Trophoblast cell (in vitro differentiated cells and primary cell): ENCODE results near the gene INTS14. TPM values are rescaled to one million over a fixed set of nuclear protein-coding genes. Genes with fewer than 3 reads are reported as not detected.

Source experiments
- DNase-seq, 2 donors: peaks; one replicate each; pipeline ENCODE4 v3.0.0-alpha.2; 2016
- H2AFZ ChIP-seq: 2 replicates; pipeline ENCODE4 v1.6.1; 2013; ENCODE audit warnings: low read length, moderate library complexity, mild to moderate bottlenecking; ENCODE audit not compliant: insufficient read depth, poor library complexity
- H2AK5ac ChIP-seq: 2 replicates; pipeline ENCODE4 v1.6.1; 2013; ENCODE audit warnings: mild to moderate bottlenecking, low read length
- H2BK120ac ChIP-seq: 2 replicates; pipeline ENCODE4 v1.6.1; 2013; ENCODE audit warnings: low read length, mild to moderate bottlenecking, moderate library complexity; ENCODE audit not compliant: insufficient read depth, poor library complexity
- H2BK12ac ChIP-seq: 2 replicates; pipeline ENCODE4 v1.6.1; 2013; ENCODE audit warnings: mild to moderate bottlenecking, low read length, moderate library complexity
- H2BK5ac ChIP-seq: 2 replicates; pipeline ENCODE4 v1.6.1; 2013; ENCODE audit warnings: low read length, low read depth, moderate library complexity, mild to moderate bottlenecking; ENCODE audit not compliant: poor library complexity
- H3K14ac ChIP-seq: 2 replicates; pipeline ENCODE4 v1.6.1; 2013; ENCODE audit warnings: mild to moderate bottlenecking, low read length
- H3K18ac ChIP-seq: 2 replicates; pipeline ENCODE4 v1.6.1; 2013; ENCODE audit warnings: mild to moderate bottlenecking, low read length
- H3K23ac ChIP-seq: 2 replicates; pipeline ENCODE4 v1.6.1; 2013; ENCODE audit warnings: low read length
- H3K27ac ChIP-seq: 2 replicates; pipeline ENCODE4 v1.5.1; 2013; ENCODE audit warnings: low read depth, mild to moderate bottlenecking, inconsistent platforms, low read length, moderate library complexity
- H3K27me3 ChIP-seq: 2 replicates; pipeline ENCODE4 v1.6.1; 2013; ENCODE audit warnings: inconsistent platforms, mild to moderate bottlenecking, low read length, moderate library complexity; ENCODE audit not compliant: insufficient read depth
- H3K36me3 ChIP-seq, 2 experiments: 1 replicate in 1 of 2; 2 replicates in 1 of 2; pipeline ENCODE4 v1.6.1; 2013; ENCODE audit warnings: low read length in 2 of 2, mild to moderate bottlenecking in 2 of 2, moderate library complexity in 1 of 2; ENCODE audit not compliant: insufficient read depth in 2 of 2, control insufficient read depth in 1 of 2
- H3K4ac ChIP-seq: 2 replicates; pipeline ENCODE4 v1.6.1; 2013; ENCODE audit warnings: low read depth, mild to moderate bottlenecking, low read length, moderate library complexity
- H3K4me1 ChIP-seq, 2 experiments: 1 replicate in 1 of 2; 2 replicates in 1 of 2; pipeline ENCODE4 v1.6.1; 2013; ENCODE audit warnings: low read length in 2 of 2, mild to moderate bottlenecking in 2 of 2, moderate library complexity in 1 of 2; ENCODE audit not compliant: insufficient read depth in 2 of 2, control insufficient read depth in 1 of 2
- H3K4me2 ChIP-seq: 2 replicates; pipeline ENCODE4 v1.6.1; 2013; ENCODE audit warnings: inconsistent platforms, mild to moderate bottlenecking, low read length, moderate library complexity
- H3K4me3 ChIP-seq: 2 replicates; pipeline ENCODE4 v1.5.1; 2013; ENCODE audit warnings: mild to moderate bottlenecking, low read depth, low read length, inconsistent platforms
- H3K79me1 ChIP-seq: one replicate; pipeline ENCODE4 v1.6.1; 2013; ENCODE audit warnings: low read length
- H3K79me2 ChIP-seq: 2 replicates; pipeline ENCODE4 v1.6.1; 2013; ENCODE audit warnings: low read length, mild to moderate bottlenecking; ENCODE audit not compliant: control insufficient read depth, insufficient read depth, poor library complexity
- H3K9ac ChIP-seq: 2 replicates; pipeline ENCODE4 v1.6.1; 2013; ENCODE audit warnings: mild to moderate bottlenecking, low read length
- H3K9me3 ChIP-seq: 2 replicates; pipeline ENCODE4 v1.6.1; 2013; ENCODE audit warnings: low read depth, mild to moderate bottlenecking, control low read depth, inconsistent platforms, low read length; ENCODE audit not compliant: insufficient read depth
- H4K12ac ChIP-seq: 2 replicates; pipeline ENCODE4 v1.6.1; 2013; ENCODE audit warnings: low read depth, mild to moderate bottlenecking, low read length, moderate library complexity
- H4K8ac ChIP-seq: 2 replicates; pipeline ENCODE4 v1.6.1; 2013; ENCODE audit warnings: low read depth, mild to moderate bottlenecking, low read length, moderate library complexity
- H4K91ac ChIP-seq: one replicate; pipeline ENCODE4 v1.6.1; 2013; ENCODE audit warnings: low read depth, mild to moderate bottlenecking, low read length, moderate library complexity
- WGBS: extraction: QIAGEN DNeasy Blood & Tissue Kit; methylation state at CpG from one replicate; pipeline ENCODE4 v1.1.7; 2013; ENCODE audit warnings: missing lambda C conversion rate; ENCODE audit not compliant: insufficient read length, insufficient coverage; ENCODE audit errors: extremely low coverage; 5-methylcytosine and 5-hydroxymethylcytosine counted together
- polyA plus RNA-seq: library from polyadenylated mRNA; stranded (reverse); fragments of 200-250 nt; gene quantifications from 2 replicates; pipeline ENCODE4 v1.2.3, GENCODE V29; 2013

INTS14 gene
- polyA plus RNA-seq: 28.3 and 29.2 TPM in 2 replicates

DNA sequence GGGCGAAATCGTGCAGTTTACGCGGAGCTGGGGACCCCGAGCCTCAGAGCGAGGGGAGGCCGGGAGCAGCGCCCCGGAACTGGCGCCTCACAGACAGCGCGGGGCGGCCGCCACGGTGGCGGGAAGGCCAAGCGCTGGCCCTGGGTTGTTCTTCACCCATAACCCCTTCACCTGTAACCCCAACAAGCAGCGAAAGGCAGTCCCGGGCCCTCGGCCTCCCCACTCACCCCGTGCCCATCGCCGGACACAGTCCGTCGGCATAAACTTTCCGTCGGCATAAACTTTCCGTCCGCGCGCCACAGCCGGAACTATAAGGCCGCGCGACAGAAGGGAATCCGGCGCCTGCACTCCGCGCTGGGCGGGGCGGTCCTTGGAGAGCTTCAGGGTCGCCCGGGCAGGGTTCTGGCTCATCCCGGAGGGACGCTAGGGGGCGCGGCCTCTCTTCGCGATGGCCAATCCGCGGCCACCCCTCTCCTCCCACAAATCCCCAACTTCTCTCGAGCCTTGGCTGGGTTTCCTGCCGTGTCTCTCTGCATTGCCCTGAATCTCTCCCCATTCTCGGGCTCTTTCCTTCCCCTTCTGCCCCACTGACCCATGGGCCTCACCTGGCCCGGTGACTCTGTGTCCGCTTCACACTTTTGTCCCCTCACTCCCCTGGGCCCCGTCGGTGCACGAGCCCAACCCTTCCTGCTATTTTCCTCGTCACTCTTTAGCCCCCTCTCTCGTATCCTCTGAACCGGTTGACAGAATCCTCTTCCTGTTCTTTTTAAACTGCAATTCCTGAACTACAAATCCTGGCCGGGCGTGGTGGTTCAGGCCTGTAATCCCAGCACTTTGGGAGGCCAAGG, at the start of gene INTS14:
Gene INTS14, minus strand, starts transcription at position 261 of the 848 bp plus-strand sequence. CDS start 3,751 bp downstream, outside the sequence.
- H2BK12ac ChIP-seq: no peak within 1 kb of the TSS
- H3K9ac ChIP-seq: peak within 1 kb of the TSS; percentile 99
- DNase-seq: peak; percentile 97 to 98
- peak within 1 kb of the TSS; percentile 80 for H3K18ac ChIP-seq
- peak within 1 kb of the TSS; percentile 81 for H2BK5ac ChIP-seq
- H3K4me3 ChIP-seq: peak within 1 kb of the TSS; percentile 94
- peaks cover 6 to 11% of the 10 kb centered on the region in 2 experiments for H3K4me1 ChIP-seq
- no peaks in the 10 kb centered on the region for H3K27me3 ChIP-seq
- peak within 1 kb of the TSS; percentile 87 for H2AK5ac ChIP-seq
- H3K14ac ChIP-seq: peak within 1 kb of the TSS; percentile 89
- H3K79me2 ChIP-seq: peaks cover 8% of the 10 kb centered on the region
- H4K12ac ChIP-seq: peak within 1 kb of the TSS; percentile 89
- H3K4ac ChIP-seq: peak within 1 kb of the TSS; percentile 74
- H3K4me2 ChIP-seq: peak within 1 kb of the TSS; percentile 73
- H2AFZ ChIP-seq: peak within 1 kb of the TSS; percentile 82
- peak within 1 kb of the TSS; percentile 88 for H4K91ac ChIP-seq
- no peak within 1 kb of the TSS for H3K23ac ChIP-seq
- H2BK120ac ChIP-seq: peak within 1 kb of the TSS; percentile 87
- WGBS: no CpG with 5 or more reads among the region's 64 CpGs
- peaks cover 2% of the 10 kb centered on the region in 2 experiments for H3K36me3 ChIP-seq
- H3K27ac ChIP-seq: peak within 1 kb of the TSS; percentile 85
- H4K8ac ChIP-seq: peak within 1 kb of the TSS; percentile 99
- H3K79me1 ChIP-seq: peaks cover 12% of the 10 kb centered on the region
- no peaks in the 10 kb centered on the region for H3K9me3 ChIP-seq

DNA sequence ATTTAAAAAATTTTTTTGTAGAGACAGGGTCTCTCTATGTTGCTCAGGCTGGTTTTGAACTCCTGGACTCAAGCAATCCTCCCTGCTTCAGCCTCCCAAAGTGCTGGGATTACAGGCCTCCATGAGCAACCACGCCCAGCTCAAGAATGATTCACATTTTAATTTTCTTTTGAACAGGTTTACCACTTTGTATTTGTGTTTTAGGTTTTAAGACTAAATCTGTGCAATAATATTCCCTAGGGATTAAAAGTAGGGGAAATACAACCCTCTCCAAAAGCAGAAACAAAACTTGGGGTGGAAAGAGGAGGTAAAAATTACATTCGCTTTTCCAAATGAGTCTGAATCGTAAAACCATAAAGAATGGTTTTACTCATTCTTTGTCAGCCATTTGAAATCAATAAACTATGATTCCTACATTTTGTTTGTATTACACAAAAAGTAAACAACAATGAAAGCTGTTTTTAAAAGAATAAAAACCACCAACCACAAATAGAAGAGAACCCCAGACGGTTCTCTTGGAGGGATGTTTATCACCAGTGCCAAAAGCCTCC, 48.6 kb upstream of the INTS14 start:
- H3K4ac ChIP-seq: no peak overlapping the region
- no CpG with 5 or more reads among the region's 4 CpGs for WGBS
- H3K9ac ChIP-seq: no peak overlapping the region
- no peak overlapping the region for H3K23ac ChIP-seq
- H2AFZ ChIP-seq: no peak overlapping the region
- no peak overlapping the region for H4K8ac ChIP-seq
- H3K79me2 ChIP-seq: no peaks in the 10 kb centered on the region
- H3K14ac ChIP-seq: no peak overlapping the region
- H3K27ac ChIP-seq: no peak overlapping the region
- DNase-seq: no peak
- H3K18ac ChIP-seq: no peak overlapping the region
- H2AK5ac ChIP-seq: no peak overlapping the region
- no peak overlapping the region for H2BK120ac ChIP-seq
- H4K12ac ChIP-seq: no peak overlapping the region
- H3K79me1 ChIP-seq: no peaks in the 10 kb centered on the region
- H3K4me2 ChIP-seq: no peak overlapping the region
- no peak overlapping the region for H4K91ac ChIP-seq
- H3K4me3 ChIP-seq: no peak overlapping the region
- H3K4me1 ChIP-seq: no peaks in the 10 kb centered on the region
- H2BK5ac ChIP-seq: no peak overlapping the region
- H3K9me3 ChIP-seq: no peaks in the 10 kb centered on the region
- H3K27me3 ChIP-seq: no peaks in the 10 kb centered on the region
- H3K36me3 ChIP-seq: peaks cover 0 to 1% of the 10 kb centered on the region in 2 experiments
- H2BK12ac ChIP-seq: no peak overlapping the region

DNA sequence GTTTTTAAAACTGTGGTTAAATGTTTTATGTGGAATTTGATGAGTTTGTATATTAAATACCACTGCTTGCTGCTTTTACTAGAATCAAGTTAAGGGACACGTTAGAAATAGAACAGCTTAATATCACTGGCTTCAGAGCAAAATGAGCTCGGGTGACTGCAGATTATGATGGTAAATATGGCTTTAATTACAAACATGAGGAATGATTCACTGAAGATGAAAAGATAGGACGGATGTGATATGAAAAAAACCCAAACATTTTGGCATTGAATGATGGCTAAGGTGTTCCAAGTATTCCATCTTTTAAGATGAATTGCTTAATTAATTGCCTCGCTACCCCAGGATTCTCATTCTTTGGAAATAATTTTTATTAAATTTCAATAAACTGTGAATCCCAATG, 44.5 kb upstream of the INTS14 start:
- H3K4me3 ChIP-seq: no peak overlapping the region
- H3K4ac ChIP-seq: no peak overlapping the region
- no peak overlapping the region for H3K14ac ChIP-seq
- no peak overlapping the region for H2BK5ac ChIP-seq
- no peak overlapping the region for H2AFZ ChIP-seq
- H4K8ac ChIP-seq: no peak overlapping the region
- no peak overlapping the region for H3K23ac ChIP-seq
- H3K4me1 ChIP-seq: no peaks in the 10 kb centered on the region
- no peak overlapping the region for H2BK12ac ChIP-seq
- no peaks in the 10 kb centered on the region for H3K79me2 ChIP-seq
- no peak overlapping the region for H4K12ac ChIP-seq
- no peak for DNase-seq
- H4K91ac ChIP-seq: no peak overlapping the region
- H2BK120ac ChIP-seq: no peak overlapping the region
- H3K4me2 ChIP-seq: no peak overlapping the region
- H3K27ac ChIP-seq: no peak overlapping the region
- H3K18ac ChIP-seq: no peak overlapping the region
- H3K36me3 ChIP-seq: peaks cover 5 to 7% of the 10 kb centered on the region in 2 experiments
- no peak overlapping the region for H3K9ac ChIP-seq
- H3K9me3 ChIP-seq: no peaks in the 10 kb centered on the region
- no peak overlapping the region for H2AK5ac ChIP-seq
- no peaks in the 10 kb centered on the region for H3K27me3 ChIP-seq
- whole genome bisulfite sequencing: no CpG with 5 or more reads among the region's 4 CpGs
- H3K79me1 ChIP-seq: no peaks in the 10 kb centered on the region

DNA sequence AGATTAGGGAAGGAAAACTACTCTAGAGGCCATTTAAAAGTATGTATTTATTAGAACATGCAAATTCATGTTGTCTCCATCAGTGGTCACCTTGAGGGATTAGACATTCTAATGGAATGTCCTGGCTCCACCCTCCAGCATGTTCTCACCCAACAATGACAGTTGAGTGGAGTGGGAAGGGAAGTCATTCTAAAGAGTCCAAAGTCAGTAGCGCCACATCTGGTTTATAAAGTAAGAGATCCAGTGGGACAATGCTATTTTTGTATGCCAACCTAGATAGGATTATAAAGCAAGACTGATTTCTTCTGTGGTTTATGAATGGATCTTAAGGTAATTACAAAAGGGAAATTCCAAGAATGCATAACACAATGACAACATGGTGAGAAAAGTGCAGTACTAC, 44.1 kb upstream of the INTS14 start:
- no CpG with 5 or more reads among the region's 1 CpG for WGBS
- H3K79me1 ChIP-seq: no peaks in the 10 kb centered on the region
- no peak overlapping the region for H4K91ac ChIP-seq

More for the DNA sequence above, 44.1 kb upstream of the INTS14 start:
- Histone ChIP-seq H2BK12ac (no peak overlapping the region), H4K12ac (no peak overlapping the region), H3K4me1 (no peaks in the 10 kb centered on the region), H3K23ac (no peak overlapping the region), H3K14ac (no peak overlapping the region), H3K79me2 (no peaks in the 10 kb centered on the region), H3K27me3 (no peaks in the 10 kb centered on the region), H3K4me2 (no peak overlapping the region), H4K8ac (no peak overlapping the region), H3K27ac (no peak overlapping the region), H2AK5ac (no peak overlapping the region), H3K9ac (no peak overlapping the region), H3K9me3 (no peaks in the 10 kb centered on the region), H2BK5ac (no peak overlapping the region), H3K4me3 (no peak overlapping the region), H2BK120ac (no peak overlapping the region), H3K4ac (no peak overlapping the region), H3K18ac (no peak overlapping the region), H2AFZ (no peak overlapping the region), H3K36me3 (peaks cover 5 to 7% of the 10 kb centered on the region in 2 experiments)
- peak in 1 of 2 donors; percentile 41 for DNase-seq
